Activated T-cell treated with anti-CD3 and anti-CD28 coated beads, Interleukin-2, amount 50 U/mL, for 1 hour (primary cell): ENCODE data around the gene NKX1-2.
"Not testable (repeated sequence)": the region's sequence is repeated elsewhere in the genome, so short reads cannot be mapped to it uniquely, and the experiment has no call there.

ENCODE experiments used
- DNase-seq: peaks from one replicate; pipeline ENCODE4 v3.0.0-alpha.2; 2020

Gene NKX1-2

GRCh38 chr10:124449170-124450011 lies 444 bp downstream of the NKX1-2 start:
- no peak for DNase-seq

GRCh38 chr10:124448696-124449169 lies 1.1 kb downstream of the NKX1-2 start:
- no peak for DNase-seq

- DNase-seq = no peak
Observed at GRCh38 chr10:124447751-124448466, 1.9 kb downstream of the NKX1-2 start.

- no peak for DNase-seq
Observed at GRCh38 chr10:124446830-124447750, 2.7 kb downstream of the NKX1-2 start.

- DNase-seq = not testable (repeated sequence)
Observed at GRCh38 chr10:124441694-124442093, 8.1 kb downstream of the NKX1-2 start.

GRCh38 chr10:124436191-124436638 lies 13.6 kb downstream of the NKX1-2 start:
- DNase-seq = no peak

GRCh38 chr10:124435683-124436082 lies 14.2 kb downstream of the NKX1-2 start:
- not testable (repeated sequence) for DNase-seq

- no peak for DNase-seq
Observed at GRCh38 chr10:124433461-124433860, 16.4 kb downstream of the NKX1-2 start.

GRCh38 chr10:124430077-124430476 lies 19.8 kb downstream of the NKX1-2 start:
- DNase-seq = no peak

GRCh38 chr10:124429576-124429975 lies 20.3 kb downstream of the NKX1-2 start:
- no peak for DNase-seq

- DNase-seq = no peak
Observed at GRCh38 chr10:124428207-124428777, 21.5 kb downstream of the NKX1-2 start.

GRCh38 chr10:124425227-124425962 lies 24.4 kb downstream of the NKX1-2 start:
- DNase-seq = no peak

- DNase-seq = no peak
Observed at GRCh38 chr10:124423813-124424212, 26.0 kb downstream of the NKX1-2 start.

- no peak for DNase-seq
Observed at GRCh38 chr10:124422742-124423141, 27.1 kb downstream of the NKX1-2 start.

- no peak for DNase-seq
Observed at GRCh38 chr10:124420254-124420653, 29.6 kb downstream of the NKX1-2 start.

- DNase-seq = no peak
Observed at GRCh38 chr10:124419635-124420034, 30.2 kb downstream of the NKX1-2 start.

GRCh38 chr10:124418726-124419501 lies 30.9 kb downstream of the NKX1-2 start, which contains the start of gene OAT:
Gene OAT, minus strand, starts transcription at chr10:124418923. Its CDS starts 6,752 bp downstream, at chr10:124412171.
- DNase-seq = peak; percentile 96

GRCh38 chr10:124417895-124418725 lies 31.7 kb downstream of the NKX1-2 start:
- DNase-seq = peak; percentile 54

- no peak for DNase-seq
Observed at GRCh38 chr10:124416733-124417132, 33.1 kb downstream of the NKX1-2 start.

GRCh38 chr10:124415210-124415609 lies 34.6 kb downstream of the NKX1-2 start:
- DNase-seq = no peak
